Pancreas (tissue), 10 donors: ENCODE measurements around the gene CNKSR3. TPM values are rescaled to one million over a fixed set of nuclear protein-coding genes. Genes with fewer than 3 reads are reported as not detected.

Experiments used
- ATAC-seq, 4 donors: fragments of 200-7000 bp; cut with Tn5 transposase; one replicate each; pipeline versions ENCODE4 v1.8.0 to v1.9.1; 2020; ENCODE audit warnings: mild to moderate bottlenecking in 4 of 4, moderate library complexity in 4 of 4
- DNase-seq, 6 donors: peaks; one replicate each; pipeline ENCODE4 v3.0.0-alpha.2; 2020
- FAIRE-seq: peaks from 2 replicates; lab custom pipeline; 2012; peaks lifted over from hg19 to GRCh38; lab: Jason Lieb, UNC
- H3K27ac ChIP-seq, 4 donors: fragments of 200-600 bp; sonication (generic); 1 replicate in 3 of 4; 2 replicates in 1 of 4; pipeline versions ENCODE4 v1.5.0 to v1.8.0; 2020
- H3K27me3 ChIP-seq, 4 donors: fragments of 200-600 bp; one replicate each; pipeline ENCODE4 v1.8.0; 2021
- H3K36me3 ChIP-seq, 3 donors: fragments of 200-600 bp; sonication (generic) in 1 of 3; one replicate each; pipeline versions ENCODE4 v1.5.0 to v1.8.0; 2020 to 2021
- H3K4me1 ChIP-seq, 3 donors: fragments of 200-600 bp; one replicate each; pipeline ENCODE4 v1.8.0; 2021
- H3K4me3 ChIP-seq, 4 donors: fragments of 200-600 bp; sonication (generic) in 2 of 4; one replicate each; pipeline versions ENCODE4 v1.5.0 to v1.8.0; 2020 to 2021
- H3K9me3 ChIP-seq, 4 donors: fragments of 200-600 bp; one replicate each; pipeline ENCODE4 v1.8.0; 2021
- CTCF ChIP-seq, 4 donors: fragments of 200-600 bp; sonication (generic) in 3 of 4; IDR thresholded peaks; one replicate each; pipeline versions ENCODE4 v1.5.0 to v1.8.0; 2021; ENCODE audit warnings: antibody characterized with exemption in 4 of 4
- WGBS, 2 donors: extraction: QIAGEN DNeasy Blood & Tissue Kit; methylation state at CpG; one replicate each; pipeline ENCODE4 v1.1.7; 2013; 5-methylcytosine and 5-hydroxymethylcytosine counted together
- intact Hi-C, 3 donors: fragments of 100-400 bp; cut with DNase I; formaldehyde crosslinking; loops; one replicate each; pipeline versions ENCODE4 v1.11.1 to v1.14.2; 2022
- polyA plus RNA-seq, 2 donors: library from polyadenylated mRNA; stranded (reverse); fragments of 200-250 nt; gene quantifications; one replicate each; pipeline ENCODE4 v1.2.3, GENCODE V29; 2013
- total RNA-seq, 6 donors: library from RNA; stranded (reverse); fragmentation: NEBNext Ultra II Directional in 4 of 6; extraction: Animal tissue kit (Norgen Biotek cat#: 25700) in 4 of 6; gene quantifications; one replicate each; pipeline versions ENCODE4 v1.2.1 to v1.2.4, GENCODE V29; 2021 to 2023
- donor health status: healthy with polysubstance abuse.
- donor health status: DM: no; HTN: no; CAD: no; lungs with moderate emphysema.
- donor health status: DM: no; HTN: no; CAD: no.
- donor health status: control.
- donor health status: control.
- donor health status: Bipolar disorder and iron deficiency.
- donor health status: DM: yes; HTN: yes; CAD: no.
- donor health status: DM: no; HTN: no; CAD: no.
- donor health status: DM: no; HTN: no; CAD: no.
- donor health status: DM: yes; HTN: yes; CAD: no.

Gene CNKSR3
- total and polyA plus RNA-seq, 8 donors = 7.6 to 24.2 (median 18.6) TPM

GRCh38 chr6:154460306-154461071 lies 50.0 kb downstream of the CNKSR3 start:
- no peaks in the 10 kb centered on the region for H3K27me3 ChIP-seq
- DNase-seq = no peak
- H3K4me3 ChIP-seq = no peak overlapping the region
- FAIRE-seq = no peak
- peaks cover 11 to 28% (median 24%) of the 10 kb centered on the region in 3 donors for H3K4me1 ChIP-seq
- intact Hi-C loops = no loop called here
- peak; percentile 12 to 59 (median 32) for ATAC-seq
- WGBS, 2 donors = 65 to 67% methylated on average over 13 of the region's 13 CpGs
- no peaks in the 10 kb centered on the region for H3K9me3 ChIP-seq
- H3K36me3 ChIP-seq = no peaks in the 10 kb centered on the region
- H3K27ac ChIP-seq = peak overlapping the region in 2 of 4 donors; percentile 19 to 55
- TF ChIP-seq CTCF (IDR thresholded peaks at IDR 0.05) = no peak

GRCh38 chr6:154459513-154459912 lies 51.0 kb downstream of the CNKSR3 start:
- intact Hi-C loops = no loop called here
- FAIRE-seq = no peak
- no peaks in the 10 kb centered on the region for H3K9me3 ChIP-seq
- no peak for TF ChIP-seq CTCF (IDR thresholded peaks at IDR 0.05)
- no peak overlapping the region for H3K4me3 ChIP-seq
- H3K27ac ChIP-seq = peak overlapping the region in 3 of 4 donors; percentile 19 to 55 (median 28)
- H3K27me3 ChIP-seq = no peaks in the 10 kb centered on the region
- 83 to 91% methylated on average over 6 of the region's 6 CpGs for WGBS, 2 donors
- H3K36me3 ChIP-seq = no peaks in the 10 kb centered on the region
- H3K4me1 ChIP-seq = peaks cover 11 to 34% (median 24%) of the 10 kb centered on the region in 3 donors
- DNase-seq = no peak
- ATAC-seq = no peak

- no peak for FAIRE-seq
- no peaks in the 10 kb centered on the region for H3K36me3 ChIP-seq
- 46 to 52% methylated on average over 8 of the region's 8 CpGs for WGBS, 2 donors
- no peak for TF ChIP-seq CTCF (IDR thresholded peaks at IDR 0.05)
- H3K27me3 ChIP-seq = no peaks in the 10 kb centered on the region
- intact Hi-C loops = no loop called here
- no peak for ATAC-seq
- no peak overlapping the region for H3K4me3 ChIP-seq
- H3K27ac ChIP-seq = peak overlapping the region in 3 of 4 donors; percentile 19 to 55 (median 28)
- H3K4me1 ChIP-seq = peaks cover 11 to 34% (median 25%) of the 10 kb centered on the region in 3 donors
- H3K9me3 ChIP-seq = no peaks in the 10 kb centered on the region
- DNase-seq = no peak
These were observed 51.7 kb downstream of the CNKSR3 start for GRCh38 chr6:154458565-154459470.

GRCh38 chr6:154457881-154458284 lies 52.6 kb downstream of the CNKSR3 start:
- peak in 1 of 4 donors; percentile 20 for TF ChIP-seq CTCF (IDR thresholded peaks at IDR 0.05)
- Histone ChIP-seq H3K4me3 (no peak overlapping the region), H3K27ac (peak overlapping the region in 3 of 4 donors; percentile 19 to 55 (median 23)), H3K4me1 (peaks cover 11 to 34% (median 29%) of the 10 kb centered on the region in 3 donors), H3K36me3 (no peaks in the 10 kb centered on the region), H3K27me3 (no peaks in the 10 kb centered on the region), H3K9me3 (no peaks in the 10 kb centered on the region)
- FAIRE-seq (no peak), ATAC-seq (peak; percentile 67 to 80 (median 73)), DNase-seq (peak in 3 of 6 donors; percentile 45 to 66 (median 50))
- intact Hi-C loops = no loop called here
- WGBS, 2 donors = 15 to 23% methylated on average over 5 of the region's 5 CpGs
